Activated naive CD4-positive, alpha-beta T cell (primary cell): Measurements from ENCODE around the gene KLHDC7B.

ENCODE experiments used
- DNase-seq, 4 experiments: peaks; one replicate each; lab custom pipeline; 2025; lab: John Stamatoyannopoulos, UW

The KLHDC7B gene

DNA sequence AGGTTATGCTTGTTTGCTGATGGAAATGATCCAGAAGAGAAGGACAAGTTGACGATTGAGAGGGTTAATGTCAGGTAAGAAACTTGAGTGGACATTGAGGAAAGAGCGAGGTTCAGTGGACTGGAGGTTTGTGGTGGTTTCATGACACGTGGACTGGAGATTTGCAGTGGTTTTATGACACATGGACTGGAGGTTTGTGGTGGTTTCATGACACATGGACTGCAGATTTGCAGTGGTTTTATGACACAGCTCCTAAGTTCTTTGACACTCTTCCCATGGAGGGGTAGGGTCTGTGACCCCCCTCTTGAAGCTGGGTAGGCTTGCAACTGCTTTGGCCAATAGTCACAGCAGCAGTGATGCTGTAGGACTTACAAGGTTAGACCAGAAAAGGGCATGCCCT, 49.5 kb downstream of the KLHDC7B start:
- DNase-seq = no peak

DNA sequence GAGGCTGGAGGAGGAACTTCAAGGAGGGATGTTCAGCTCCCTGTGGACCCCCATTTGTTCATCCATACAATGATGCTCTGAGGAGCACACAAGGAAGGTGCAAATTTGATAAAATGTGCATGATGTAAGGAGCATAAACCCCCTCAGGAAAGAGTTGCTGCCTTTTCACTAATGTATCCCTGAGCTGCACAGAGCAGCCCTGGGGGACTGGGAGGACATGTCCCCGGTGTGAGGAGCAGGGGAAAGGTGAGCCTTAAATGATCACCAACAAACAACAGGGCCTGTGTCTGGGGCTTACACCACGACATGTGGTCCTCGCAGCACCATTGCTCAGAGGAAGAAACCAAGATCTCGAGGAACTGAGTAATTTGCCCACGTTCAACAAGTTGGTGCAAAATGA, 51.4 kb downstream of the KLHDC7B start:
- no peak for DNase-seq

DNA sequence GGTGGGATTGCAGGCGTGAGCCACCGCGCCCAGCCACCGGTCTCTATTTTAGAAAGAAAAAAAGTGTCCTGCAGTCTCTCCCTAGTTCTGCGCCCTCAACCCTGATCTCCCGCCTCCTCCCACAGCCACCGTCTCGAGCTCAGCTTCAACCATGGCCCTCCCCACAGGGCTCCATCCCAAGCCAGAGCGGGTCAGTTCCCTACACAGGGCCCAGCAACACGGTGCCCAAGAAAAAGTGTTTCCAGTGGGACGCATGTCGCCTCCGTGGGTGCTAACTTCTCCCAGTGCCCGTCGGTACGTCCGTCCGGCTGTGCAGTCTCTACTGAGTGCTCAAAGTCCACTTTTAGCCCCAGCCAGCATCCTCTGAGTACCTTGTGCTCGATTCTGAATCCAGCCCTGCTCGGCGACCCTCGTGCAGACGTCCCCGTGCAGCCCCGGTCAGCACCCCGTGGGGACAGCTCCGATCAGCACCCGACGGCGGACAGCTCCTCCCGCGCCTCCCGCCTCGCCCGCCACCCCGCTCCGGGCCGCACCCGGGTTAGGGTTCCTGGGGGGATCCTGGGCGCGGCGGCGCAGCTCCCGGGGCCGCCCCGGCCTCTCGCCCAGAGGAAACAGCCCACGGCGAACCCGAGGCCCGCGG, 54.2 kb downstream of the KLHDC7B start:
- DNase-seq = peak in 3 of 4 experiments; percentile 13 to 63 (median 44)

DNA sequence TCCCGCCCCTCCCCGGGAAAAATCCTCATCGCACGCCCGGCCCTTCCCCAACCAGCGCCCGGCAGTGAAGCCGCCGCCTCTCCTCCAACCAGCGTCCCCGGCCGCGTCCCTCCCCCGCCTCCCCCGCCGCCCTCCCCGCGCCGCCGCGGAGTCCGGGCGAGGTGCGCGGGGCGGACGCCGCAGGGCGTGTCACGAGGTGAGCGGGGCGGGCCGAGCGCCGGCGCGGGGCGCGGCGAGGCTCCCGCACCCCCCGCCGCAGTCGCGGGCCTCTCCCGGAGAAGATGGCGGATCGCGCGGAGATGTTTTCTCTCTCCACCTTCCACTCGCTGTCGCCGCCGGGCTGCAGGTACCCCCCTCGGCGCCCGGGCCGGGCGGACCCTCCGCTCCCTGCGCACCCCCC, 54.8 kb downstream of the KLHDC7B start, which contains the start of gene MAPK8IP2:
Gene MAPK8IP2, plus strand, starts transcription at position 256 of the 400 bp plus-strand sequence. Its CDS starts 26 bp downstream, at position 282.
- no peak for DNase-seq
